Heart right ventricle (tissue), 16 donors: ENCODE data around the gene NEDD4L. TPM values are rescaled to one million over a fixed set of nuclear protein-coding genes. Genes with fewer than 3 reads are reported as not detected.
A peak's percentile ranks its signal among the peaks of the same experiment; 100 is the strongest.

Source experiments
- ATAC-seq, 8 donors: fragments of 200-7000 bp; cut with Tn5 transposase; one replicate each; pipeline ENCODE4 v1.9.1; 2020; ENCODE audit warnings: mild to moderate bottlenecking in 8 of 8, moderate library complexity in 8 of 8, moderate number of reproducible peaks in 1 of 8
- DNase-seq, 2 donors: peaks; one replicate each; pipeline ENCODE4 v3.0.0-alpha.2; 2020
- H3K27ac ChIP-seq, 10 donors: fragments of 200-600 bp; sonication (generic) in 2 of 10; one replicate each; pipeline versions ENCODE4 v1.5.0 to v1.8.0; 2020 to 2022; ENCODE audit warnings: mild to moderate bottlenecking in 3 of 10
- H3K27me3 ChIP-seq, 7 donors: fragments of 200-600 bp; one replicate each; pipeline ENCODE4 v1.8.0; 2021 to 2022; ENCODE audit warnings: mild to moderate bottlenecking in 2 of 7
- H3K36me3 ChIP-seq, 9 donors: fragments of 200-600 bp; sonication (generic) in 1 of 9; one replicate each; pipeline versions ENCODE4 v1.5.0 to v1.8.0; 2020 to 2022; ENCODE audit warnings: mild to moderate bottlenecking in 2 of 9
- H3K4me1 ChIP-seq, 9 donors: fragments of 200-600 bp; sonication (generic) in 1 of 9; one replicate each; pipeline versions ENCODE4 v1.5.0 to v1.8.0; 2020 to 2022; ENCODE audit warnings: mild to moderate bottlenecking in 4 of 9
- H3K4me3 ChIP-seq, 10 donors: fragments of 200-600 bp; sonication (generic) in 2 of 10; one replicate each; pipeline versions ENCODE4 v1.5.0 to v1.8.0; 2020 to 2022; ENCODE audit warnings: mild to moderate bottlenecking in 7 of 10, moderate library complexity in 2 of 10
- H3K9me3 ChIP-seq, 11 donors: fragments of 200-600 bp in 10 of 11; sonication (generic) in 2 of 11; one replicate each; pipeline versions ENCODE4 v1.5.0 to v1.8.0; 2013 to 2022; ENCODE audit warnings: mild to moderate bottlenecking in 2 of 11, control low read depth in 1 of 11, moderate library complexity in 1 of 11
- WGBS, 2 donors: extraction: QIAGEN DNeasy Blood & Tissue Kit; methylation state at CpG; one replicate each; pipeline ENCODE4 v1.1.7; 2013; ENCODE audit warnings: inconsistent platforms in 1 of 2; 5-methylcytosine and 5-hydroxymethylcytosine counted together
- intact Hi-C, 10 donors: fragments of 100-400 bp; cut with DNase I; formaldehyde crosslinking; loops; one replicate each; pipeline versions ENCODE4 v1.11.1 to v1.14.2; 2022
- polyA plus RNA-seq, 2 donors: library from polyadenylated mRNA; stranded (reverse); fragments of 200-250 nt; gene quantifications; one replicate each; pipeline ENCODE4 v1.2.3, GENCODE V29; 2013
- total RNA-seq, 10 donors: library from RNA; stranded (reverse); fragmentation: NEBNext Ultra II Directional in 3 of 10; extraction: Animal tissue kit (Norgen Biotek cat#: 25700) in 3 of 10; gene quantifications; one replicate each; pipeline versions ENCODE4 v1.2.1 to v1.2.4, GENCODE V29; 2021 to 2023
- TF ChIP-seq, protein P1 (sequence below), 9 donors: fragments of 200-600 bp; sonication (generic) in 2 of 9; IDR thresholded peaks; one replicate each; pipeline versions ENCODE4 v1.5.0 to v1.8.0; 2021 to 2022; ENCODE audit warnings: antibody characterized with exemption in 9 of 9, mild to moderate bottlenecking in 5 of 9, moderate library complexity in 1 of 9
- donor health status: Arrhythmogenic right ventricular cardiomyopathy.
- donor health status: ischemic (EF 13 %, LVEDD 7.1; RV severe dilation, severe dysfunction).
- donor health status: healthy with polysubstance abuse.
- donor health status: DM: no; HTN: yes; CAD: no.
- donor health status: DM: no; HTN: no; CAD: no.
- donor health status: ischemic (EF 25% LVEDD 6.9; RV normal size, moderate dysfunction).
- donor health status: ischemic (EF 25% LVEDD 5.7; RV mildly dilated, moderate dysfunction).
- donor health status: healthy.
- donor health status: DM: yes; HTN: yes; CAD: no.
- donor health status: Ischemic cardiomyopathy.
- donor health status: ischemic (EF 35%, LVEDD 5.7; RV mildly dilated, moderate dysfunction).
- donor health status: nonischemic (EF 11% LVEDD 7.7; RV severe dilation, severe dysfunction).
- donor health status: DM: yes; HTN: yes; CAD: no.
- donor health status: PGD.
- donor health status: ischemic (EF 29% LVEDD 5.4; RV normal size, mild dysfunction).
- donor health status: nonischemic (EF 23%, LVEDD 6.1; RV moderate dilation, normal function).

The NEDD4L gene
- total and polyA plus RNA-seq, 12 donors = 9.6 to 67.1 (median 49.4) TPM

DNA sequence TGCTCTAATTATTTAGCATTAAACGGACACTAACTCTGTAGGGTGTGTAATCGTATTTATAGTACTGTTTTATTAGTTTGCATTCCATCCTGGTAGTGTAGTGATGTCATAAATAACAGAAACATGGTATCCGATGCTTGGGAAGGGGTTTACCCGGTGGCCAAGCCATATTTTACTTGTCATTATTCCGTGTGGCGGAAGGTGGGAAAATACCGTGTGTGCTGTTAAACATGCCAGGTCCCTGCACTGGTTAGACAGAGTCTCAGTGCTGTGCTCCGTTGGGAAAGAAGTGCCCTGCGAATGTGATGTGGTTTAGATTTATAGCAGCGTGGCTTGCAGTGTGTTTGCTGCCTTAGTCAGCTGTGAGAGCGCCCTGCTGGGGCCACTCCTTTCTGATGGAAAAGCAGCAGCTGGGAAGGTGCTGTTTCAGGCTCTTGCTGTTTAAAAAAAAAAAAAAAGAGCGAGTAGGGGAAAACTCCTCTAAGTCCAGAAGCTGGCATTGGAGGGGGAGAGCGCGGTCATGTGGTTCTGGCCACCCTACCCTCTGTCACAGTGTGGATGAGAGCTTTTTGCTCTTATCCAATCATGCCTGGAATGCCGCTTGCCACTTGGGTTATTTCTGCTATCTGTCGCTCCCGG lies 211.0 kb downstream of the NEDD4L start:
- DNase-seq (peak; percentile 46 to 59), ATAC-seq (peak; percentile 78 to 94 (median 88))
- H3K9me3 ChIP-seq = peaks cover 0 to 7% (median 0%) of the 10 kb centered on the region in 11 donors
- 48 to 63% methylated on average over 17 of the region's 17 CpGs for WGBS, 2 donors
- TF ChIP-seq, protein P1, sequence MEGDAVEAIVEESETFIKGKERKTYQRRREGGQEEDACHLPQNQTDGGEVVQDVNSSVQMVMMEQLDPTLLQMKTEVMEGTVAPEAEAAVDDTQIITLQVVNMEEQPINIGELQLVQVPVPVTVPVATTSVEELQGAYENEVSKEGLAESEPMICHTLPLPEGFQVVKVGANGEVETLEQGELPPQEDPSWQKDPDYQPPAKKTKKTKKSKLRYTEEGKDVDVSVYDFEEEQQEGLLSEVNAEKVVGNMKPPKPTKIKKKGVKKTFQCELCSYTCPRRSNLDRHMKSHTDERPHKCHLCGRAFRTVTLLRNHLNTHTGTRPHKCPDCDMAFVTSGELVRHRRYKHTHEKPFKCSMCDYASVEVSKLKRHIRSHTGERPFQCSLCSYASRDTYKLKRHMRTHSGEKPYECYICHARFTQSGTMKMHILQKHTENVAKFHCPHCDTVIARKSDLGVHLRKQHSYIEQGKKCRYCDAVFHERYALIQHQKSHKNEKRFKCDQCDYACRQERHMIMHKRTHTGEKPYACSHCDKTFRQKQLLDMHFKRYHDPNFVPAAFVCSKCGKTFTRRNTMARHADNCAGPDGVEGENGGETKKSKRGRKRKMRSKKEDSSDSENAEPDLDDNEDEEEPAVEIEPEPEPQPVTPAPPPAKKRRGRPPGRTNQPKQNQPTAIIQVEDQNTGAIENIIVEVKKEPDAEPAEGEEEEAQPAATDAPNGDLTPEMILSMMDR (IDR thresholded peaks at IDR 0.05) = no peak
- H3K27ac ChIP-seq = peak overlapping the region; percentile 24 to 85 (median 82)
- H3K27me3 ChIP-seq = no peaks in the 10 kb centered on the region
- no peaks in the 10 kb centered on the region for H3K36me3 ChIP-seq
- intact Hi-C loops = loop anchor here in 7 of 10 donors (5.0 to 10.0 kb wide), 5 partner anchors 57 to 250 kb away; no protein-coding TSS in a partner anchor
- H3K4me3 ChIP-seq = peak overlapping the region in 9 of 10 donors; percentile 37 to 56 (median 52)
- H3K4me1 ChIP-seq = peaks cover 0 to 7% (median 0%) of the 10 kb centered on the region in 9 donors

DNA sequence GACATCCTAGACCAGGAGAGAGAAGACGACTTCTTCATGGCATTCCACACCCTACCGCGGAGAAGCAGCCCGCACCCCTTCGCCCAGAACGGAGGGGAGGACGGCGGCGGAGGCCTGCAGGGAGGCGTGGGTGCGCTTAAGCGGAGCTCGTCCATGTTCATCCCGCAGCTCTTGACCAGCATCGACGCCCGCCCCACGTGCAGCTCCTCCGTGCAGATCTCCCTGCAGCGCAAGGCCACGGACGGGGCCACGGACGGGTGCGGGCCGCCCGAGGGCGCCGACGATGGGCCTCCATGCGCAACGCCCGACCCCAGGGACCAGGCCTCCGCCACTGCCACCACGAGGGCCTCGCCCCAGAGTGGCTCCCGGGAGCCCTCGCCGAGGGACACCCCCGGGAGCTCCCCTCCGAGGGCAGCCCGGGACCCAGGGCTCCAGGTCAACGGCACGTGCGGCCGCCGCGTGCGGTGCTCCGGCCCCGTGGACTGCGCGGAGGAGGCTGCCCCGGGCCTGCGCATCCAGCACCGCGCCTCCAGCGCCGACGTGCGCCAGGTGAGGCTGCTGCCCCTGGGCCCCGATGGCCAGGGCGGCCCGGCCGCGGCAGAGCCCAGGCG lies 211.8 kb downstream of the NEDD4L start:
- Histone ChIP-seq H3K9me3 (peaks cover 0 to 7% (median 0%) of the 10 kb centered on the region in 11 donors), H3K27ac (peak overlapping the region; percentile 24 to 85 (median 82)), H3K27me3 (no peaks in the 10 kb centered on the region), H3K36me3 (no peaks in the 10 kb centered on the region), H3K4me3 (peak overlapping the region in 9 of 10 donors; percentile 37 to 56 (median 52)), H3K4me1 (peaks cover 0 to 7% (median 0%) of the 10 kb centered on the region in 9 donors)
- 81 to 86% methylated on average over 67 of the region's 67 CpGs for WGBS, 2 donors
- ATAC-seq = peak; percentile 26 to 63 (median 46)
- TF ChIP-seq, protein P1 (IDR thresholded peaks at IDR 0.05) = no peak
- DNase-seq = peak in 1 of 2 donors; percentile 12
- intact Hi-C loops = loop anchor here in 7 of 10 donors (5.0 to 10.0 kb wide), 5 partner anchors 56 to 249 kb away; no protein-coding TSS in a partner anchor

DNA sequence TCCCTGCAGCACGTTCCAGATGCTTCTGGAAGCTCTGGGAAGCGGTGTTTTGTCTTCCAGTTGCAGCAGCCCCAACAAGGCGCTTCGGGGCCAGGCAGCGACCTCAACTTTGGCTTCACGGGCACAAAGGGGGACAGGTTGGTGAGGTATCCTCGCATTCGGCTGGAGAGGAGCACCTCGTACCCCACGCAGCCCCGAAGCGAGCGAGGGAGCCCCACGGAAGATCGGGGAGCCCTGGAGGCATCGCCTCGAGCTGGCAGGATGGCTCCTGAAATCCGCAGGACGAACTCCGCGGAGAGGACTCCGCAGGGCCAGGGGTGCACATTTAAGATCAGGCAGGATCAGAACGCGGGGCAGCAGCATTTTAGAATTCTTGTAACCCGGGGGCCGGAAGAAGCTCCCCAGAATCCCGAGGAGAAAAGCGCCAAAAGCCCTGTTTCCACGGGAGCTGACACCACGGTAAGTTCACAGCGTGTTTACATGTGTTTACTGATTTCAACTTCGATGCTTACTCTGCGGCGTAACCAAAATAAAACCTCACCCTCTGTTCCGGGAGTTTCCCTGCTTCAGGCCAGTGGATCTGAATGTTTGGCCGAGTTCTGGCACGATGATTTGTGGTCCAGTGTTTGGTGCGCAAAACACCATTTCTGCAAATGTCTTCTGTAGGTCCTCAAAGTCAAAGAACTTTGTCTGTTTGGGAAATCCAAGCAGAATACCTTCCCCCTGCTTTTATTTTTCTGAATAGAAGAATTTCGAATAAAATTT lies 212.5 kb downstream of the NEDD4L start:
- no peaks in the 10 kb centered on the region for H3K36me3 ChIP-seq
- WGBS, 2 donors = 61 to 75% methylated on average over 39 of the region's 39 CpGs
- H3K9me3 ChIP-seq = peaks cover 0 to 7% (median 0%) of the 10 kb centered on the region in 11 donors
- ATAC-seq = peak in 3 of 8 donors; percentile 4 to 8 (median 6)
- peak overlapping the region; percentile 24 to 85 (median 82) for H3K27ac ChIP-seq
- intact Hi-C loops = loop anchor here in 7 of 10 donors (5.0 to 10.0 kb wide), 5 partner anchors 56 to 248 kb away; no protein-coding TSS in a partner anchor
- no peak for DNase-seq
- TF ChIP-seq, protein P1 (IDR thresholded peaks at IDR 0.05) = no peak
- H3K4me1 ChIP-seq = peaks cover 0 to 10% (median 0%) of the 10 kb centered on the region in 9 donors
- H3K27me3 ChIP-seq = no peaks in the 10 kb centered on the region
- H3K4me3 ChIP-seq = peak overlapping the region; percentile 36 to 56 (median 50)

DNA sequence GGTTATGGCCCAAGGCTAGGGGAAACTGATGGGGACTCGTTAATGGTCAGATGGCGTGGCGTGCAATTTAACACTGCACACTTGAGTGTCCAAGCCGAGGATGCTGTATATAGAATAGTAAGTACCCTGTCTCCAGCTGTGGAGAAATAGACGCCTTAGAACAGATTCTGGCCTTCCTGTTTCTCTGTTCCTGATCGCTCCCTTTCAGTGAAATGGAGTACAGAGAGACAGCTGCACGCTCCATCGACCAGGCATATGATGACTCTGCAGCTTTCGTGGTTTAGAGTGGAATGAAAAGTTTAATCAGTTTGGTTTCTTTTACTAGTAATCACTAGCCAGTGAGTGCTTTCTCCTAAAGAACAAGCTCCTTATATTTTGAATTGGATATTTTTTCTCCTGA lies 213.4 kb downstream of the NEDD4L start:
- intact Hi-C loops = loop anchor here in 7 of 10 donors (5.0 to 10.0 kb wide), 5 partner anchors 55 to 247 kb away; no protein-coding TSS in a partner anchor

More for the DNA sequence above, 213.4 kb downstream of the NEDD4L start:
- H3K4me1 ChIP-seq = peaks cover 0 to 19% (median 0%) of the 10 kb centered on the region in 9 donors
- no peaks in the 10 kb centered on the region for H3K36me3 ChIP-seq
- TF ChIP-seq, protein P1 (IDR thresholded peaks at IDR 0.05) = no peak
- H3K9me3 ChIP-seq = peaks cover 0 to 7% (median 0%) of the 10 kb centered on the region in 11 donors
- peak overlapping the region; percentile 24 to 85 (median 82) for H3K27ac ChIP-seq
- ATAC-seq (peak in 7 of 8 donors; percentile 3 to 28 (median 17)), DNase-seq (no peak)
- 41 to 57% methylated on average over 9 of the region's 9 CpGs for whole genome bisulfite sequencing, 2 donors
- peak overlapping the region; percentile 36 to 56 (median 50) for H3K4me3 ChIP-seq
- no peaks in the 10 kb centered on the region for H3K27me3 ChIP-seq
